DND-41 (cell line): ENCODE measurements around the gene SNX1.

ENCODE experiments used
- EZH2 ChIP-seq: IDR thresholded peaks from 3 replicates; pipeline ENCODE4 v1.6.1; 2012; ENCODE audit warnings: borderline replicate concordance, low read depth, mild to moderate bottlenecking, moderate library complexity, low read length, inconsistent platforms; ENCODE audit not compliant: severe bottlenecking
- TF ChIP-seq, protein P1 (sequence below): IDR thresholded peaks from 2 replicates; pipeline ENCODE4 v1.5.1; 2012; ENCODE audit warnings: borderline replicate concordance, low read length, moderate library complexity, mild to moderate bottlenecking; ENCODE audit not compliant: poor library complexity, severe bottlenecking; ENCODE audit errors: extremely low read depth

DNA sequence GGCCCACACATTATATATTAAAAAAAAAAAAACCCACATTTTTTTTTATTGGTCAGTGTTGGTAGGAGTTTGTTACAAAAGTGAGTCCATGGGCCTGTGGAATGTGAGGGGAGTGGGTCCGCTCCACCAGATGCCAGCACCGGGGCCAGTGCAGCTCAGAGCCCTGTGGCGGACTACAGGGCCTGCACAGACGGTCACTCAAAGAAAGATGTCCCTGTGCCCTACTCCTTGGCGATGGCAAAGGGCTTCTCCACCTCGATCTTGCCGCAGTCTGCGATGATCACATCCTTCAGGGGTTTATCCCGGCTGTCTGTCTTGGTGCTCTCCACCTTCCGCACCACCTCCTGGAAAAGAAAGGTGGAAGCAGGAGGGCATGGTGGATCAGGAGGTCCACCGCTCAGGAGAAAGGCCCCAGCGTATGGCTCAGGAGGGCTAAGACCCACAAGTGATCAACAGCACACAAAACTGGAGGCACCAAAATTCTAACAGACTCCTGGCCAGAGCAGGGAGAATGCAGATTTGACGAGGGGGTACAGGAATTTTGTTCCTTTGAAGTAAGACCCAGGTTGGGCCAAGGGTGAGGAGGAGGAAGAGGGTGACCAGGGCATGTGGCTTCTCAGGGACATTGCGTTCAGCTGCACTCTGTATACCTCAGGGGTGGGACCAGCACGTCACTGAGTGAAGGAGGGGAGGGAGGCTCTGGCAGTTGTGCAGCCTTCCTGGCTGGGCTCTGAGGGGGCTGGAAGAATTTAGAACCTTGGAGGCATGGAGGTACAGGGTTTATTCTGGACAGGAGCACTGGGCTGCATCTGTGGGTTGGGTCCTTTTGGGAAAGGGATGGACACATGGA is 60.2 kb downstream of the SNX1 start:
- TF ChIP-seq EZH2 = no peak
- TF ChIP-seq, protein P1, sequence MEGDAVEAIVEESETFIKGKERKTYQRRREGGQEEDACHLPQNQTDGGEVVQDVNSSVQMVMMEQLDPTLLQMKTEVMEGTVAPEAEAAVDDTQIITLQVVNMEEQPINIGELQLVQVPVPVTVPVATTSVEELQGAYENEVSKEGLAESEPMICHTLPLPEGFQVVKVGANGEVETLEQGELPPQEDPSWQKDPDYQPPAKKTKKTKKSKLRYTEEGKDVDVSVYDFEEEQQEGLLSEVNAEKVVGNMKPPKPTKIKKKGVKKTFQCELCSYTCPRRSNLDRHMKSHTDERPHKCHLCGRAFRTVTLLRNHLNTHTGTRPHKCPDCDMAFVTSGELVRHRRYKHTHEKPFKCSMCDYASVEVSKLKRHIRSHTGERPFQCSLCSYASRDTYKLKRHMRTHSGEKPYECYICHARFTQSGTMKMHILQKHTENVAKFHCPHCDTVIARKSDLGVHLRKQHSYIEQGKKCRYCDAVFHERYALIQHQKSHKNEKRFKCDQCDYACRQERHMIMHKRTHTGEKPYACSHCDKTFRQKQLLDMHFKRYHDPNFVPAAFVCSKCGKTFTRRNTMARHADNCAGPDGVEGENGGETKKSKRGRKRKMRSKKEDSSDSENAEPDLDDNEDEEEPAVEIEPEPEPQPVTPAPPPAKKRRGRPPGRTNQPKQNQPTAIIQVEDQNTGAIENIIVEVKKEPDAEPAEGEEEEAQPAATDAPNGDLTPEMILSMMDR = no peak
